ENCODE data around the gene NOL6. TPM values are rescaled to one million over a fixed set of nuclear protein-coding genes. Genes with fewer than 3 reads are reported as not detected.

The NOL6 gene
- polyA plus RNA-seq, 1 donor from 2014 or later: 15.5 TPM

- Histone ChIP-seq H3K27ac (ENCODE audit: low read length) (no peak overlapping the region), H3K9me3 (ENCODE audit: low read length) (no peaks in the 10 kb centered on the region), H3K9ac (ENCODE audit: low read length) (no peak overlapping the region), H3K27me3 (ENCODE audit: insufficient read depth, low read depth, low read length) (no peaks in the 10 kb centered on the region), H2AFZ (ENCODE audit: low read depth, low read length) (no peak overlapping the region), H3K36me3 (ENCODE audit: insufficient read depth, low read length) (no peaks in the 10 kb centered on the region), H3K79me2 (replicated peaks; ENCODE audit: insufficient read depth, low read length) (no peaks in the 10 kb centered on the region), H3F3A (ENCODE audit: insufficient read depth, low read length, poor library complexity, severe bottlenecking) (no peaks in the 10 kb centered on the region), H3K9me2 (ENCODE audit: insufficient read depth, low read length) (no peaks in the 10 kb centered on the region), H3K4me2 (ENCODE audit: low read length) (no peak overlapping the region), H3K4me3 (ENCODE audit: low read length) (no peak overlapping the region), H4K20me1 (ENCODE audit: insufficient read depth) (no peaks in the 10 kb centered on the region)
- TF ChIP-seq POLR2AphosphoS5 (IDR thresholded peaks at IDR 0.05) (no peak), MXI1 (conservative IDR thresholded peaks at IDR 0.05; ENCODE audit: poor library complexity, severe bottlenecking) (no peak), RAD21 (conservative IDR thresholded peaks at IDR 0.05) (no peak), REST (IDR thresholded peaks at IDR 0.05; ENCODE audit: borderline replicate concordance) (no peak)
These were observed 33.5 kb downstream of the NOL6 start for GRCh38 chr9:33440204-33440603.

GRCh38 chr9:33439731-33440130 is 34.0 kb downstream of the NOL6 start:
- no peaks in the 10 kb centered on the region for H3K9me2 ChIP-seq (ENCODE audit: insufficient read depth, low read length)
- H4K20me1 ChIP-seq (ENCODE audit: insufficient read depth): no peaks in the 10 kb centered on the region
- TF ChIP-seq REST (IDR thresholded peaks at IDR 0.05; ENCODE audit: borderline replicate concordance): no peak
- no peak for TF ChIP-seq EP300 (conservative IDR thresholded peaks at IDR 0.05; ENCODE audit: poor library complexity, severe bottlenecking)
- TF ChIP-seq EZH2 (IDR thresholded peaks at IDR 0.05; ENCODE audit: borderline replicate concordance, insufficient read depth, low read length, poor library complexity, severe bottlenecking): no peak
- no peak for TF ChIP-seq TAF1 (IDR thresholded peaks at IDR 0.05; ENCODE audit: low read depth)
- no peak for TF ChIP-seq SMC3 (conservative IDR thresholded peaks at IDR 0.05; ENCODE audit: poor library complexity)
- no peak for TF ChIP-seq CTCF (IDR thresholded peaks at IDR 0.05; ENCODE audit: poor library complexity, severe bottlenecking)
- TF ChIP-seq RAD21 (conservative IDR thresholded peaks at IDR 0.05): no peak
- no peak for TF ChIP-seq MXI1 (conservative IDR thresholded peaks at IDR 0.05; ENCODE audit: poor library complexity, severe bottlenecking)
- TF ChIP-seq POLR2AphosphoS5 (IDR thresholded peaks at IDR 0.05): no peak
- H3K9ac ChIP-seq (ENCODE audit: low read length): no peak overlapping the region
- H3F3A ChIP-seq (ENCODE audit: insufficient read depth, low read length, poor library complexity, severe bottlenecking): no peaks in the 10 kb centered on the region
- H3K4me3 ChIP-seq (ENCODE audit: low read length): no peak overlapping the region
- H3K9me3 ChIP-seq (ENCODE audit: low read length): no peaks in the 10 kb centered on the region
- H3K36me3 ChIP-seq (ENCODE audit: insufficient read depth, low read length): no peaks in the 10 kb centered on the region
- no peak overlapping the region for H3K27ac ChIP-seq (ENCODE audit: low read length)
- no peak overlapping the region for H3K4me2 ChIP-seq (ENCODE audit: low read length)
- no peak overlapping the region for H2AFZ ChIP-seq (ENCODE audit: low read depth, low read length)
- no peaks in the 10 kb centered on the region for H3K79me2 ChIP-seq (replicated peaks; ENCODE audit: insufficient read depth, low read length)
- H3K27me3 ChIP-seq (ENCODE audit: insufficient read depth, low read depth, low read length): no peaks in the 10 kb centered on the region
